Testis (tissue), 2 donors: Measurements from ENCODE around the gene GLYAT.

ENCODE experiments used
- POLR2A ChIP-seq: fragments of 450-650 bp; IDR thresholded peaks from one replicate; pipeline ENCODE4 v1.6.1; 2017; ENCODE audit warnings: antibody characterized with exemption, mild to moderate bottlenecking, moderate library complexity
- TF ChIP-seq, protein P1 (sequence below), 3 experiments: fragments of 450-650 bp in 2 of 3; fragments of 200-600 bp in 1 of 3; sonication (generic) in 1 of 3; IDR thresholded peaks; one replicate each; pipeline ENCODE4 v1.5.1; 2016 to 2019; ENCODE audit warnings: antibody characterized with exemption in 3 of 3, mild to moderate bottlenecking in 2 of 3, moderate library complexity in 1 of 3

- TF ChIP-seq POLR2A = no peak
- TF ChIP-seq, protein P1, sequence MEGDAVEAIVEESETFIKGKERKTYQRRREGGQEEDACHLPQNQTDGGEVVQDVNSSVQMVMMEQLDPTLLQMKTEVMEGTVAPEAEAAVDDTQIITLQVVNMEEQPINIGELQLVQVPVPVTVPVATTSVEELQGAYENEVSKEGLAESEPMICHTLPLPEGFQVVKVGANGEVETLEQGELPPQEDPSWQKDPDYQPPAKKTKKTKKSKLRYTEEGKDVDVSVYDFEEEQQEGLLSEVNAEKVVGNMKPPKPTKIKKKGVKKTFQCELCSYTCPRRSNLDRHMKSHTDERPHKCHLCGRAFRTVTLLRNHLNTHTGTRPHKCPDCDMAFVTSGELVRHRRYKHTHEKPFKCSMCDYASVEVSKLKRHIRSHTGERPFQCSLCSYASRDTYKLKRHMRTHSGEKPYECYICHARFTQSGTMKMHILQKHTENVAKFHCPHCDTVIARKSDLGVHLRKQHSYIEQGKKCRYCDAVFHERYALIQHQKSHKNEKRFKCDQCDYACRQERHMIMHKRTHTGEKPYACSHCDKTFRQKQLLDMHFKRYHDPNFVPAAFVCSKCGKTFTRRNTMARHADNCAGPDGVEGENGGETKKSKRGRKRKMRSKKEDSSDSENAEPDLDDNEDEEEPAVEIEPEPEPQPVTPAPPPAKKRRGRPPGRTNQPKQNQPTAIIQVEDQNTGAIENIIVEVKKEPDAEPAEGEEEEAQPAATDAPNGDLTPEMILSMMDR (IDR thresholded peaks at IDR 0.05) = no peak
Observed at GRCh38 chr11:58659404-58659803, 72.3 kb downstream of the GLYAT start.
